ENCODE measurements around the gene SMYD3. TPM values are rescaled to one million over a fixed set of nuclear protein-coding genes. Genes with fewer than 3 reads are reported as not detected.

SMYD3 gene
- total and polyA plus RNA-seq, 2 donors (not counting 1 experiment from before 2014, with no cell fraction given) = 9.7 to 37.2 TPM

DNA sequence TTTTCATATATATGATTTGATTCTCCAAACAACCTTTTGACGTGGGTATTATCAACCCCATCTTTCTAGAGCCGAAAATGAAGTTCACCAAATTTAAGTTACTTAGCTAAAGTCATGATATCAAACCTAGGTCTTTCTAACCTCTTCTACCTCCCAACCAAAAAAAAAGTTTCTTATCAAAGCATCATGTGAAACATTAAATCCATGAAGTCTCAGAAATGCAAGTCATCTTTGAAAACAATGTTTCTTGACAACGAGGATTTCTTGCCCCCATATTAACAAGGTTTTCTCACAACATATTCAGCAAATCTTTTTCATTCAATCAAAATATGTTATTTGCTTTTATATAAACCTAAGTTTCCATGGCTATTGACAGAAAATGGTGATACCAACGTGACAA, 306.3 kb downstream of the SMYD3 start:
- H3K79me2 ChIP-seq (ENCODE audit: control insufficient read depth, insufficient read depth, low read length) = no peaks in the 10 kb centered on the region
- H3K27me3 Mint-ChIP-seq = no peaks in the 10 kb centered on the region
- intact Hi-C loops (cut with micrococcal nuclease) = no loop called here
- H3K4me3 ChIP-seq (ENCODE audit: control extremely low read depth in 1 of 5, extremely low read depth in 1 of 5, insufficient read depth in 1 of 5, low read depth in 2 of 5, low read length in 4 of 5) = no peak overlapping the region
- no peaks in the 10 kb centered on the region for H3K36me3 ChIP-seq (replicated peaks in 1 of 2; ENCODE audit: control extremely low read depth in 1 of 2, control insufficient read depth in 1 of 2, extremely low read depth in 1 of 2, insufficient read depth in 2 of 2, low read length in 1 of 2)
- H4K20me1 ChIP-seq (ENCODE audit: control insufficient read depth, insufficient read depth, low read length, poor library complexity, severe bottlenecking) = no peaks in the 10 kb centered on the region
- no peak overlapping the region for H3K27ac Mint-ChIP-seq
- ChIA-PET POLR2A (no interaction called here), CTCF (no interaction called here)
- no peak overlapping the region for H2AFZ ChIP-seq (ENCODE audit: insufficient read depth, low read depth, low read length, poor library complexity, severe bottlenecking)
- no peaks in the 10 kb centered on the region for H3K4me1 Mint-ChIP-seq
- no peak overlapping the region for H3K4me3 Mint-ChIP-seq
- no peak overlapping the region for H3K9ac ChIP-seq (ENCODE audit: low read length)
- no peaks in the 10 kb centered on the region for H3K9me3 Mint-ChIP-seq (ENCODE audit: insufficient read depth)
- no peaks in the 10 kb centered on the region for H3K4me1 ChIP-seq (ENCODE audit: control insufficient read depth in 2 of 2, insufficient read depth in 2 of 2, low read length in 2 of 2)
- H3K4me2 ChIP-seq (replicated peaks; ENCODE audit: low read depth, low read length, poor library complexity, severe bottlenecking) = no peak overlapping the region
- no peaks in the 10 kb centered on the region for H3K9me3 ChIP-seq (ENCODE audit: control extremely low read depth in 1 of 3, control insufficient read depth in 2 of 3, insufficient read depth in 1 of 3, low read length in 2 of 3)
- ATAC-seq (ENCODE audit: low read depth) (no peak), DNase-seq (no peak)
- no peak for TF ChIP-seq EZH2 (IDR thresholded peaks at IDR 0.05; ENCODE audit: borderline replicate concordance, insufficient read depth, low read depth, low read length, poor library complexity, severe bottlenecking)
- TF ChIP-seq CTCF (IDR thresholded peaks at IDR 0.05) = no peak
- WGBS (ENCODE audit: insufficient coverage) = no CpG with 5 or more reads among the region's 4 CpGs
- H3K27ac ChIP-seq (ENCODE audit: low read length in 2 of 2) = no peak overlapping the region
- no peaks in the 10 kb centered on the region for H3K27me3 ChIP-seq (replicated peaks in 1 of 4; ENCODE audit: control extremely low read depth in 1 of 4, control insufficient read depth in 3 of 4, insufficient read depth in 4 of 4, low read length in 3 of 4)

DNA sequence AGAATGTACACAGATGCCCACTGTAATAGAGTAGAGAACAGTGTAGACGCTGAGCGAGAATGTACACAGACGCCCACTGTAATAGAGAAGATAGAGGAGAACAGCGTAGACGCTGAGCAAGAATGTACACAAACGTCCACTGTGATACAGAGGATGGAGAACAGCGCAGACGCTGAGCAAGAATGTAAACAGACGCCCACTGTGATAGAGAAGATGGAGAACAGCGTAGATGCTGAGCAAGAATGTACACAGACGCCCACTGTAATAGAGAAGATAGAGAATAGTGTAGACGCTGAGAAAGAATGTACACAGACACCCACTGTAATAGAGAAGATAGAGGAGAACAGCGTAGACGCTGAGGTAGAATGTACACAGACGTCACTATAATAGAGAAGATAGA, 306.9 kb downstream of the SMYD3 start:
- H3K4me1 ChIP-seq (ENCODE audit: control insufficient read depth in 2 of 2, insufficient read depth in 2 of 2, low read length in 2 of 2) = no peaks in the 10 kb centered on the region
- no peak overlapping the region for H3K27ac ChIP-seq (ENCODE audit: low read length in 2 of 2)
- H3K36me3 ChIP-seq (replicated peaks in 1 of 2; ENCODE audit: control extremely low read depth in 1 of 2, control insufficient read depth in 1 of 2, extremely low read depth in 1 of 2, insufficient read depth in 2 of 2, low read length in 1 of 2) = no peaks in the 10 kb centered on the region
- H3K27me3 ChIP-seq (replicated peaks in 1 of 4; ENCODE audit: control extremely low read depth in 1 of 4, control insufficient read depth in 3 of 4, insufficient read depth in 4 of 4, low read length in 3 of 4) = no peaks in the 10 kb centered on the region
- no peaks in the 10 kb centered on the region for H3K9me3 Mint-ChIP-seq (ENCODE audit: insufficient read depth)
- no peak overlapping the region for H3K27ac Mint-ChIP-seq
- no peak overlapping the region for H3K9ac ChIP-seq (ENCODE audit: low read length)
- no peak overlapping the region for H2AFZ ChIP-seq (ENCODE audit: insufficient read depth, low read depth, low read length, poor library complexity, severe bottlenecking)
- 97% methylated on average over 14 of the region's 15 CpGs for WGBS (ENCODE audit: insufficient coverage)
- H3K4me3 Mint-ChIP-seq = no peak overlapping the region
- DNase-seq = no peak
- no peak for TF ChIP-seq EZH2 (IDR thresholded peaks at IDR 0.05; ENCODE audit: borderline replicate concordance, insufficient read depth, low read depth, low read length, poor library complexity, severe bottlenecking)
- TF ChIP-seq CTCF (IDR thresholded peaks at IDR 0.05) = no peak
- H3K79me2 ChIP-seq (ENCODE audit: control insufficient read depth, insufficient read depth, low read length) = no peaks in the 10 kb centered on the region
- intact Hi-C loops (cut with micrococcal nuclease) = no loop called here
- ATAC-seq (ENCODE audit: low read depth) = no peak
- H4K20me1 ChIP-seq (ENCODE audit: control insufficient read depth, insufficient read depth, low read length, poor library complexity, severe bottlenecking) = no peaks in the 10 kb centered on the region
- no peaks in the 10 kb centered on the region for H3K9me3 ChIP-seq (ENCODE audit: control extremely low read depth in 1 of 3, control insufficient read depth in 2 of 3, insufficient read depth in 1 of 3, low read length in 2 of 3)
- no peaks in the 10 kb centered on the region for H3K27me3 Mint-ChIP-seq
- ChIA-PET POLR2A (no interaction called here), CTCF (no interaction called here)
- no peaks in the 10 kb centered on the region for H3K4me1 Mint-ChIP-seq
- no peak overlapping the region for H3K4me3 ChIP-seq (ENCODE audit: control extremely low read depth in 1 of 5, extremely low read depth in 1 of 5, insufficient read depth in 1 of 5, low read depth in 2 of 5, low read length in 4 of 5)
- H3K4me2 ChIP-seq (replicated peaks; ENCODE audit: low read depth, low read length, poor library complexity, severe bottlenecking) = no peak overlapping the region
